Psoas muscle (tissue), 8 donors: ENCODE data around the gene NMNAT3. TPM values are rescaled to one million over a fixed set of nuclear protein-coding genes. Genes with fewer than 3 reads are reported as not detected.

Experiments
- ATAC-seq, 4 donors: fragments of 200-7000 bp; cut with Tn5 transposase; one replicate each; pipeline ENCODE4 v1.9.1; 2020; ENCODE audit warnings: moderate library complexity in 3 of 4, mild to moderate bottlenecking in 2 of 4
- DNase-seq, 2 donors: peaks; one replicate each; pipeline ENCODE4 v3.0.0-alpha.2; 2020
- H3K27ac ChIP-seq: fragments of 200-600 bp; one replicate; pipeline ENCODE4 v1.8.0; 2022
- H3K27me3 ChIP-seq, 3 donors: fragments of 200-600 bp in 1 of 3; one replicate each; pipeline versions ENCODE4 v1.6.1 to v1.8.0; 2013 to 2022; ENCODE audit warnings: low read length in 2 of 3, mild to moderate bottlenecking in 2 of 3, moderate library complexity in 1 of 3; ENCODE audit not compliant: insufficient read depth in 3 of 3
- H3K36me3 ChIP-seq, 2 donors: fragments of 200-600 bp in 1 of 2; one replicate each; pipeline versions ENCODE4 v1.6.1 to v1.8.0; 2013 to 2022; ENCODE audit warnings: low read depth in 1 of 2, mild to moderate bottlenecking in 1 of 2, moderate library complexity in 1 of 2; ENCODE audit not compliant: insufficient read depth in 1 of 2
- H3K4me1 ChIP-seq: fragments of 200-600 bp; one replicate; pipeline ENCODE4 v1.8.0; 2022
- H3K4me3 ChIP-seq: fragments of 200-600 bp; one replicate; pipeline ENCODE4 v1.8.0; 2022; ENCODE audit warnings: mild to moderate bottlenecking
- H3K9me3 ChIP-seq: fragments of 200-600 bp; one replicate; pipeline ENCODE4 v1.8.0; 2022
- WGBS, 3 donors: extraction: QIAGEN DNeasy Blood & Tissue Kit; methylation state at CpG; one replicate each; pipeline versions ENCODE4 v1.1.6 to v1.1.7; 2013; 5-methylcytosine and 5-hydroxymethylcytosine counted together
- intact Hi-C, 2 donors: fragments of 100-400 bp; cut with DNase I; formaldehyde crosslinking; loops; one replicate each; pipeline versions ENCODE4 v1.11.0 to v1.14.2; 2022
- polyA plus RNA-seq, 3 donors: library from polyadenylated mRNA; stranded (reverse); fragments of 200-250 nt; gene quantifications; one replicate each; pipeline ENCODE4 v1.2.3, GENCODE V29; 2013
- total RNA-seq, 4 donors: library from RNA; stranded (reverse); fragmentation: NEBNext Ultra II Directional in 2 of 4; extraction: Animal tissue kit (Norgen Biotek cat#: 25700) in 2 of 4; gene quantifications; one replicate each; pipeline versions ENCODE4 v1.2.1 to v1.2.4, GENCODE V29; 2021 to 2023
- TF ChIP-seq, protein P1 (sequence below): fragments of 200-600 bp; IDR thresholded peaks from one replicate; pipeline ENCODE4 v1.8.0; 2022; ENCODE audit warnings: antibody characterized with exemption
- donor health status: healthy with polysubstance abuse.
- donor health status: DM: no; HTN: no; CAD: no; lungs with moderate emphysema.
- donor health status: Bipolar disorder and iron deficiency.
- donor health status: healthy.
- donor health status: DM: yes; HTN: yes; CAD: no.
- donor health status: DM: no; HTN: no; CAD: no.
- donor health status: DM: no; HTN: no; CAD: no.
- donor health status: DM: yes; HTN: yes; CAD: no.

The NMNAT3 gene
- total and polyA plus RNA-seq, 7 donors: 6.0 to 14.2 (median 8.9) TPM

DNA sequence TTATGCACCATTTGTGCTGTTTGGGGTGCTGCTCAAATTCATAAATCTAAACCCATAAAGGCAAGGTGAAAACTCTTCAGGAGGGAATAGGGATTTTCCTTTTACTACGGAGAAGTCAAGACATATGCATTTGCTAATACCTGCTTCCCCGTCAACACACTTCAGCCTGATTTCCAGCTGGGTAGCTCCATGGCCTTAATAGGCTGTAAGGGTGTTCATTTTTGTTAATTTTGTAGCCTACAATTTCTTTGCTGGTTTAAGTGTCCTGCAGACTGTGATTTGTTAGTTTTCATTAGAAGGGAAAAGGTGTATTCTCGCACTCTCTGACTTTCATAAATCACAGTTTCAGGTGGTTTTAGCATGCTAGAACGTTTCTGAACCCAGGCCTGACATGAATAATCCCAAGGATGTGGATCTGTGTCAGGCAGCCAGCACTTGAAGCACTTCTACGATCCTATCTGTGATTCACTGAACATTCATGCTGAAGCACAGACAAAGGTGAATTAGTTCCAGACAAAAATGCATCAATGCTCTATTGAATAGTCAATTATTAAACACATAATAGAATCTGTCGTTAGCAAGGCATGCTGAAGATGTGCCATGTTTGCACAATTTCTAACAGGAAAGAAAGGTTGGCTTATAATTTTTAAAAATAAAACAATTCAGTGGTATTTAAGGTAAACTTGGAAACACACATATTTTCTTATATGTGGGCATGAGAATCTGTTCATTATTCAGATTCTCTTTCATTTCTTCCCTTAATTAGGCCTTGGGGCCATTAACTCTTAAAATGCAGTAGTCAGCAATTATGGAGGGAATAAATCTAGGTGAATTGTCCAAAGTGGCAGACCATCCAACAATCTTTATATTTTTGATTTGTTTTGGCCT, 17.9 kb upstream of the NMNAT3 start:
- H3K9me3 ChIP-seq: no peaks in the 10 kb centered on the region
- intact Hi-C loops: no loop called here
- ATAC-seq: no peak
- no peak overlapping the region for H3K27ac ChIP-seq
- no peaks in the 10 kb centered on the region for H3K27me3 ChIP-seq
- no peaks in the 10 kb centered on the region for H3K4me1 ChIP-seq
- H3K4me3 ChIP-seq: no peak overlapping the region
- WGBS, 3 donors: 56 to 69% (median 58%) methylated on average over 6 of the region's 6 CpGs
- TF ChIP-seq, protein P1, sequence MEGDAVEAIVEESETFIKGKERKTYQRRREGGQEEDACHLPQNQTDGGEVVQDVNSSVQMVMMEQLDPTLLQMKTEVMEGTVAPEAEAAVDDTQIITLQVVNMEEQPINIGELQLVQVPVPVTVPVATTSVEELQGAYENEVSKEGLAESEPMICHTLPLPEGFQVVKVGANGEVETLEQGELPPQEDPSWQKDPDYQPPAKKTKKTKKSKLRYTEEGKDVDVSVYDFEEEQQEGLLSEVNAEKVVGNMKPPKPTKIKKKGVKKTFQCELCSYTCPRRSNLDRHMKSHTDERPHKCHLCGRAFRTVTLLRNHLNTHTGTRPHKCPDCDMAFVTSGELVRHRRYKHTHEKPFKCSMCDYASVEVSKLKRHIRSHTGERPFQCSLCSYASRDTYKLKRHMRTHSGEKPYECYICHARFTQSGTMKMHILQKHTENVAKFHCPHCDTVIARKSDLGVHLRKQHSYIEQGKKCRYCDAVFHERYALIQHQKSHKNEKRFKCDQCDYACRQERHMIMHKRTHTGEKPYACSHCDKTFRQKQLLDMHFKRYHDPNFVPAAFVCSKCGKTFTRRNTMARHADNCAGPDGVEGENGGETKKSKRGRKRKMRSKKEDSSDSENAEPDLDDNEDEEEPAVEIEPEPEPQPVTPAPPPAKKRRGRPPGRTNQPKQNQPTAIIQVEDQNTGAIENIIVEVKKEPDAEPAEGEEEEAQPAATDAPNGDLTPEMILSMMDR: no peak
- no peak for DNase-seq
- no peaks in the 10 kb centered on the region for H3K36me3 ChIP-seq

DNA sequence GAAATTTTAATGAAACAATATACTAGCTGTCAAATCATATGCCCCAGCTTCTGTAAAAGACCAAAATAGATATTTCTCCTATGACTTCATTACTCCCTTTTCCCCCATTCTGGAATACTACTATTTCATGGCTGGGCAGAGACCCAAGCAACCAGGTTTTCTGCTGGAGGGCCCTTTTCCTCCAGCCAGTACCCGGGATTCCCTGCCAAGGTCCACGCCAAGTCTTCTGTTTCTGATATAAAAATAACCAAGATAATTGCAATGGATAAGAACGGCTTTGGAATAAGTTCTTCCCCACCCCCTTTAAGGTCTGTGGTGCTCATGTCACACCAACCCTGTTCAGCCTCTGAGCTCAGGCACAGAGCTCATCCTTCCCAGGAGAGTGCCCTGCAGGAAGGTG, 17.2 kb upstream of the NMNAT3 start:
- H3K9me3 ChIP-seq: no peaks in the 10 kb centered on the region
- TF ChIP-seq, protein P1: no peak
- no peak overlapping the region for H3K27ac ChIP-seq
- no peak for ATAC-seq
- no peak overlapping the region for H3K4me3 ChIP-seq
- intact Hi-C loops: no loop called here
- WGBS, 3 donors: 43 to 57% (median 46%) methylated on average over 3 of the region's 3 CpGs
- no peaks in the 10 kb centered on the region for H3K4me1 ChIP-seq
- H3K36me3 ChIP-seq: no peaks in the 10 kb centered on the region
- no peaks in the 10 kb centered on the region for H3K27me3 ChIP-seq
- DNase-seq: no peak

DNA sequence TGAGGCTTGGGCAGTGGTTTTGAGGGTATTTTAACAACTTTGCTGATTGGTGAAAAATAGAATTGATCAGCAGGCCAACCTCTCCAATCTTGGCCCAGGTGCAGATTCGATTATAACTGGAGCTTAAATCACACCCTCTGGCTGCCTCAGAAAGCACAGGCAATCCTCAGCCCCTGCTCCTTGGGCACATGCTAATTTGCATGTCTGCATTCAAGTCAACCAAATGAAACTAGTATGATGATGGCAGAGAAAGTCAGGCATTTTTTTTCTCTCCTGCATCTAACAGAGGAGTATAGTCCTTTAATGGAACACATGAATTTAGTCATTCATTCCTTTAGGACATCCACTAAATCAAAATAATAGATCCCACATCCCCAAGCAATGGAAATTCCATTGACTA, 16.8 kb upstream of the NMNAT3 start:
- Histone ChIP-seq H3K9me3 (no peaks in the 10 kb centered on the region), H3K27me3 (no peaks in the 10 kb centered on the region), H3K36me3 (no peaks in the 10 kb centered on the region), H3K4me3 (no peak overlapping the region), H3K27ac (no peak overlapping the region), H3K4me1 (no peaks in the 10 kb centered on the region)
- ATAC-seq (no peak), DNase-seq (no peak)
- TF ChIP-seq, protein P1: no peak
- WGBS, 3 donors: 59 to 65% (median 62%) methylated on average over 1 of the region's 1 CpG
- intact Hi-C loops: no loop called here

DNA sequence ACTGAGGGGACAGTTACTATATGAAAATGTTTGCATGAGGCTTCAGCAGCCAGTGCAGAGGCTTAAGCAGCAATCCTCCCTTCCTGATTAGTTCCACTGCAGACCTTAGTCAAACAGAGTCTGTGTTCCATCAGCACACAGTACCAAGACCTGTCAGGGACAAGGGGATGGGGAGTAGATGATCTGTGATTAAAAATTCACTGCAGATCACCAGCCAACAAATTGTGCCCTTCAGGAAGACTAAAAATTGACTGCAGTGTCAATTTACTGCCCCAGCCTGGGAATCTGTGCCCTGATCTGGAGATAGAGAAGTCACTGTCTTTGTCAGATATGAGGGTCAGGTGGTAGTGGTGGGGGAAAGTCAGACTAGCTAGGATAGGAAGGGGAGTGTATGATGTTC, 13.8 kb upstream of the NMNAT3 start:
- no peaks in the 10 kb centered on the region for H3K9me3 ChIP-seq
- H3K27ac ChIP-seq: no peak overlapping the region
- intact Hi-C loops: no loop called here
- TF ChIP-seq, protein P1: no peak
- H3K4me3 ChIP-seq: no peak overlapping the region
- DNase-seq: no peak
- no peaks in the 10 kb centered on the region for H3K36me3 ChIP-seq
- H3K27me3 ChIP-seq: no peaks in the 10 kb centered on the region
- no peak for ATAC-seq
- H3K4me1 ChIP-seq: no peaks in the 10 kb centered on the region
